Hippocampal formation (tissue), 2 donors: ENCODE data around the gene MUC2.

Experiments
- DNase-seq, 2 donors: peaks; one replicate each; lab custom pipeline; 2025; lab: John Stamatoyannopoulos, UW

The MUC2 gene

GRCh38 chr11:1121813-1122663 is 47.4 kb downstream of the MUC2 start:
- no peak for DNase-seq

- DNase-seq = no peak
Observed at GRCh38 chr11:1122664-1123002, 48.0 kb downstream of the MUC2 start.

- no peak for DNase-seq
Observed at GRCh38 chr11:1123970-1124369, 49.3 kb downstream of the MUC2 start.
